Measurements from ENCODE around the gene NPHP1. TPM values are rescaled to one million over a fixed set of nuclear protein-coding genes. Genes with fewer than 3 reads are reported as not detected.
A peak's percentile ranks its signal among the peaks of the same experiment; 100 is the strongest.
"Not testable (repeated sequence)": the region's sequence is repeated elsewhere in the genome, so short reads cannot be mapped to it uniquely, and the experiment has no call there.

The NPHP1 gene
- total RNA-seq, 1 donor from 2014 or later, result 3.1 TPM

GRCh38 chr2:110211938-110212858, 7.4 kb upstream of the NPHP1 start, which contains the start of gene MTLN:
TSS of gene MTLN (minus strand) at chr2:110212547. CDS start at chr2:110212525, 22 bp downstream.
- no peak for TF ChIP-seq CTCF (conservative IDR thresholded peaks at IDR 0.05; ENCODE audit: low read depth, low read length)

GRCh38 chr2:110205660-110206455, 1.0 kb upstream of the NPHP1 start:
- no peak overlapping the region for H3K4me3 ChIP-seq (ENCODE audit: low read depth, low read length)
- DNase-seq (ENCODE audit: low read depth), result no peak
- TF ChIP-seq CTCF (conservative IDR thresholded peaks at IDR 0.05; ENCODE audit: low read depth, low read length), result no peak

More at GRCh38 chr2:110211938-110212858, 7.4 kb upstream of the NPHP1 start, which contains the start of gene MTLN:
- peak within 1 kb of the TSS; percentile 81 for H3K4me3 ChIP-seq (ENCODE audit: low read depth, low read length)
- no peak for DNase-seq (ENCODE audit: low read depth)

- no peak for TF ChIP-seq CTCF (conservative IDR thresholded peaks at IDR 0.05; ENCODE audit: low read depth, low read length)
- no peak overlapping the region for H3K4me3 ChIP-seq (ENCODE audit: low read depth, low read length)
- DNase-seq (ENCODE audit: low read depth), result no peak
Measured at GRCh38 chr2:110198016-110198415, 6.8 kb downstream of the NPHP1 start.

GRCh38 chr2:110197452-110197851, 7.4 kb downstream of the NPHP1 start:
- no peak for DNase-seq (ENCODE audit: low read depth)
- TF ChIP-seq CTCF (conservative IDR thresholded peaks at IDR 0.05; ENCODE audit: low read depth, low read length), result no peak
- no peak overlapping the region for H3K4me3 ChIP-seq (ENCODE audit: low read depth, low read length)

GRCh38 chr2:110190169-110190568, 14.6 kb downstream of the NPHP1 start:
- not testable (repeated sequence) for H3K4me3 ChIP-seq (ENCODE audit: low read depth, low read length); DNase-seq (ENCODE audit: low read depth)

- DNase-seq (ENCODE audit: low read depth), result no peak
- no peak overlapping the region for H3K4me3 ChIP-seq (ENCODE audit: low read depth, low read length)
- no peak for TF ChIP-seq CTCF (conservative IDR thresholded peaks at IDR 0.05; ENCODE audit: low read depth, low read length)
Measured at GRCh38 chr2:110182449-110182848, 22.4 kb downstream of the NPHP1 start.

- H3K4me3 ChIP-seq (ENCODE audit: low read depth, low read length), result no peak overlapping the region
- TF ChIP-seq CTCF (conservative IDR thresholded peaks at IDR 0.05; ENCODE audit: low read depth, low read length), result no peak
- no peak for DNase-seq (ENCODE audit: low read depth)
Measured at GRCh38 chr2:110180036-110180435, 24.8 kb downstream of the NPHP1 start.

All from epithelial cell of proximal tubule (primary cell).